GM04504 (cell line): ENCODE measurements around the gene ZBTB32.
"Not testable (repeated sequence)": the region's sequence is repeated elsewhere in the genome, so short reads cannot be mapped to it uniquely, and the experiment has no call there.

Experiments used
- DNase-seq: peaks from one replicate; pipeline ENCODE4 v3.0.0-alpha.2; 2012; ENCODE audit warnings: low read depth

The ZBTB32 gene

DNA sequence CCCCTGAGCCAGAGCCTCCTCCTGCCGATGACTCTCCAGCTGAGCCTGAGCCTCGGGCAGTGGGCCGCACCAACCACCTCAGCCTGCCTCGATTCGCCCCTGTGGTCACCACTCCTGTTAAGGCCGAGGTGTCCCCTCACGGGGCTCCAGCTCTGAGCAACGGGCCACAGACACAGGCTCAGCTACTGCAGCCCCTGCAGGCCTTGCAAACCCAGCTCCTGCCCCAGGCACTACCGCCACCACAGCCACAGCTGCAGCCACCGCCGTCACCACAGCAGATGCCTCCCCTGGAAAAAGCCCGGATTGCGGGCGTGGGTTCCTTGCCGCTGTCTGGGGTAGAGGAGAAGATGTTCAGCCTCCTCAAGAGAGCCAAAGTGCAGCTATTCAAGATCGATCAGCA lies 17.0 kb downstream of the ZBTB32 start:
- DNase-seq = no peak

DNA sequence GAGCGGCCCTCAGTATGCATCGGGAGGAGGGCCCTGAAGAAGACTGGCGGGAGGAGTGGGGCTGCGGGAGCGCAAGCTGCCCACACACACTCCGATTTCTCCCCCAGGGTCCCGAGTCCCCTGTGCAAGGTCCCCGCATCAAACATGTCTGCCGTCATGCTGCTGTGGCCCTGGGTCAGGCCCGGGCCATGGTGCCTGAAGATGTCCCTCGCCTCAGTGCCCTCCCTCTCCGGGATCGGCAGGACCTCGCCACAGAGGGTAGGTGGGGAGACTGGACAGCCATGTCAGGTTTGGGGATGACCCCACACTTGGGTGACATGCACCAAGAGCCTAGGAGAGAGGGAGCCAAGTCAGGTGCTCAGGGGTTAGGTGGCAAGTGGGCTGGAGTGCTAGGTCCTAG lies 18.1 kb downstream of the ZBTB32 start:
- DNase-seq = no peak

DNA sequence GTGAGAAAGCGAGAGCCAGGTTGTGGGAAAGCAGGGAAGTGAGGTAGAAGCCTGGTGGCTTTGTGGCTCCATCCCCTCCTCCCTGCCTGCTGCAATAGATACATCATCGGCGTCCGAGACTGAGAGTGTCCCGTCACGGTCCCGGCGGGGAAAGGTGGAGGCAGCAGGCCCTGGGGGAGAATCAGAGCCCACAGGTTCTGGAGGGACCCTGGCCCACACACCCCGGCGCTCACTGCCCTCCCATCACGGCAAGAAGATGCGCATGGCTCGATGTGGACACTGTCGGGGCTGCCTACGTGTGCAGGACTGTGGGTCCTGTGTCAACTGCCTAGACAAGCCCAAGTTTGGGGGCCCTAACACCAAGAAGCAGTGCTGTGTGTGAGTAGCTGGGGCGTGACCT lies 18.5 kb downstream of the ZBTB32 start:
- DNase-seq = no peak

DNA sequence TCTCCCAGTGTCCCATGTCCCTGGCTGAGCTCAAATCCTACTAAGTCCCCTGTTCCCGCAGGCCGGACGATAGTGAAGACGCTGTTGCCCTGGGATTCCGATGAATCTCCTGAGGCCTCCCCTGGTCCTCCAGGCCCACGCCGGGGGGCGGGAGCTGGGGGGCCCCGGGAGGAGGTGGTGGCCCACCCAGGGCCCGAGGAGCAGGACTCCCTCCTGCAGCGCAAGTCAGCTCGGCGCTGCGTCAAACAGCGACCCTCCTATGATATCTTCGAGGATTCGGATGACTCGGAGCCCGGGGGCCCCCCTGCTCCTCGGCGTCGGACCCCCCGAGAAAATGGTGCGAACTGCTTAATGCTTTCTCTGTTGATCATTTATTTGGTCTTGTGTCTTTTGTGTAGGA lies 19.3 kb downstream of the ZBTB32 start:
- DNase-seq = no peak

DNA sequence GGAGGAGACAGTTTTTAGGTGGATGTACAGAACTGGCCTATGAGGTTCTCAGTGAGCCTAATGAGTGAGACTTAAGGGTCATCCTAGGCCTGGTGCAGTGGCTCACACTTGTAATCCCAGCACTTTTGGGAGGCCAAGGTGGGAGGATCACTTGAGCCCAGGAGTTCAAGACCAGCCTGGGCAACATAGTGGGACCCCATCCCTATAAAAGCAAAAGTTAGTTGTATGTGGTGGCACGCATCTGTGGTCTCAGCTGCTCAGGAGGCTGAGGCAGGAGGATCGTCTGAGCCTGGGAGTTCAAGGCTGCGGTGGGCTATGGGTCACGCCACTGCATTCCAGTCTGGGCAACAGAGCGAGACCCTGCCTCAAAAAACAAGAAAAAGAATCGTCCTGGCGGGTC lies 19.8 kb downstream of the ZBTB32 start:
- not testable (repeated sequence) for DNase-seq

DNA sequence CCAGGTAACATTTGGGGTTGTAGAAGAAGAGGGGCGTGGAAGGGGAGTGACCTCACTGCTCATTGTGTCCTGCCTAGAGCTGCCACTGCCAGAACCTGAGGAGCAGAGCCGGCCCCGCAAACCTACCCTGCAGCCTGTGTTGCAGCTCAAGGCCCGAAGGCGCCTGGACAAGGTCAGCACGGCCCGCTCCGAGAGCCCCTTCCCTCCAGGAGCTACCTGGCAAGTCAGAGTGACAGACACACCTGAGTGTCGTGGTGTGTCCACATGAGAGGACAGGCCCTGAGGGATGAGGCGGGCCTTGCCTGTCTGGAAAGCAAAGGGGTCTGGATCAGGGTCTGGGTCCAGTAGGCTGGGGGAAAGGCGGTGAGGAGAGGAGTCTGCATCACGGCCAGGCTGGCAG lies 20.2 kb downstream of the ZBTB32 start:
- no peak for DNase-seq

DNA sequence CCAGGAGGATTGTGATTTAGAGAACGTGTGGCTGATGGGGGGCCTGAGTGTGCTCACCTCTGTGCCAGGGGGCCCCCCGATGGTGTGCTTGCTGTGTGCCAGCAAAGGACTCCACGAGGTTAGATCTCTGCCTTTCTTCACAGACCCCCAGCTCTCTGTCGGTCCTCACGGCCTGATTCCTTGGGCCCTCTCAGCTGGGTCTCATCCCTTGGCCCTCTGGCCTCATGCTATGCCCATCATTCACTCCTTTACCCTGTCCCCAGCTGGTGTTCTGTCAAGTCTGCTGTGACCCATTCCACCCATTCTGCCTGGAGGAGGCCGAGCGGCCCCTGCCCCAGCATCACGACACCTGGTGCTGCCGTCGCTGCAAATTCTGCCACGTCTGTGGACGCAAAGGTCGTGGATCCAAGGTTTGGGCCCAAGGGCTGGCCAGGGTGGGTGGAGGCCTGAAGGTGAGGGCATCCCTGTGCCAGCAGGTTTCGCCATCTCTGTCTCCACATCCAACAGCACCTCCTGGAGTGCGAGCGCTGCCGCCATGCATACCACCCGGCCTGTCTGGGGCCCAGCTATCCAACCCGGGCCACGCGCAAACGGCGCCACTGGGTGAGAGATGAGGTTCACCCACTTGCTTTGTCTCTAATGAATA lies 21.0 kb downstream of the ZBTB32 start:
- DNase-seq = no peak

DNA sequence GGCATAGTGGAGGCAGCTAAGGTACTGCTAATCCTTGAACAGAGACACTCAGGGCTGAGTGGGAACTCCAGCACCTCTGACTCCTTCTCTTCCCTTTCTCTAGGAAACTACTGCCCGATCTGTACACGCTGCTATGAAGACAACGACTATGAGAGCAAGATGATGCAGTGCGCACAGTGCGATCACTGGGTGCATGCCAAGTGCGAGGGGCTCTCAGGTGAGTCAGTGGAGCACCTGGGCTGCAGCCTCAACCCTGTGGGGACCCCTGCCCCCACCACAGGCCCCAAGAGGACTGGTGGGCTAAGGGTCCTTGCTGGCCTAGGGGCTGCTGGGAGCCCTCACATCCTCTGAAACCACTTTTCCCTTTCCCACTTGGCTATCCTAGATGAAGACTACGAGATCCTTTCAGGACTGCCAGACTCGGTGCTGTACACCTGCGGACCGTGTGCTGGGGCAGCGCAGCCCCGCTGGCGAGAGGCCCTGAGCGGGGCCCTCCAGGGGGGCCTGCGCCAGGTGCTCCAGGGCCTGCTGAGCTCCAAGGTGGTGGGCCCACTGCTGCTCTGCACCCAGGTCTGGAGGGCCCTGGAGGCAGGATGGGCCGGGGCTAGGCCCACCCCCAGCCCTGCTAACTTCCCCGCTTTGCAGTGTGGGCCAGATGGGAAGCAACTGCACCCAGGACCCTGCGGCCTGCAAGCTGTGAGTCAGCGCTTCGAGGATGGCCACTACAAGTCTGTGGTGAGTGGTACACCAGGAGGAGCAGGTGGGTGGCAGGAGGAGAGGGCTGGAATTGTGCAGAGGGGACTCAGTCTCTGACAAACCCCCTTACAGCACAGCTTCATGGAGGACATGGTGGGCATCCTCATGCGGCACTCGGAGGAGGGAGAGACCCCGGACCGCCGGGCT lies 22.9 kb downstream of the ZBTB32 start:
- DNase-seq = no peak

DNA sequence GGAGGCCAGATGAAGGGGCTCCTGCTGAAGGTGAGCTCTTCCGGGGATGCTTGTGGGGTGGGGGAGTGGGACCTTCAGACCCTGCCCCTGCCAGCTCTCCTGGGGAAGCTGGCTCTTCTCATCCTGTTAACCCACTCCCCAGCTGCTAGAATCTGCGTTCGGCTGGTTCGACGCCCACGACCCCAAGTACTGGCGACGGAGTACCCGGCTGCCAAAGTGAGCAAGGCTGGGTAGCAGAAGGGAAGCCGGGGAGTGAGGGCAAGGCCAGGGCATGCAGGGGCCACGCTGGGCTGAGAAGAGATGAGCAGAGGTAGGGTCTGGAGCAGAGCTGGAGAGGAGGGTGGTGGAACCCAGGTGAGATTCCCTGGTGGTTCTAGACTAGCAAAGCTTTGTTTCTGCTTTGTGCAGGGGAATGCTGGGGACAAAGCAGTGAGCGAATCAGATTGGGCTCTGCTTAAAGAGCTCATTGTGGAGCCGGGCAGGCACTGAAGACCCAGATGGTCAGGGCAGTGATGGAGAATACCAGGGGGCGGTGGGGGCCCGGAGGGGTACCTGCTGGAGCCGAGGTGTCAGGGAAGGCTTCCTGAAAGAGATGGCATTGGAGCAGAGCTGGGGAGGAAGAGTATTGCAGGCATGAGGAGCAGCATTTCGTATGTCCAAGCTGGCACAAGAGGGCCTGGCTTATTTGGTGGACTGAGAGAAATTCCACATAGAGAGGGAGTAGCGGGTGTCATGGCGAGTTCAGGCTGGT lies 23.8 kb downstream of the ZBTB32 start:
- no peak for DNase-seq

DNA sequence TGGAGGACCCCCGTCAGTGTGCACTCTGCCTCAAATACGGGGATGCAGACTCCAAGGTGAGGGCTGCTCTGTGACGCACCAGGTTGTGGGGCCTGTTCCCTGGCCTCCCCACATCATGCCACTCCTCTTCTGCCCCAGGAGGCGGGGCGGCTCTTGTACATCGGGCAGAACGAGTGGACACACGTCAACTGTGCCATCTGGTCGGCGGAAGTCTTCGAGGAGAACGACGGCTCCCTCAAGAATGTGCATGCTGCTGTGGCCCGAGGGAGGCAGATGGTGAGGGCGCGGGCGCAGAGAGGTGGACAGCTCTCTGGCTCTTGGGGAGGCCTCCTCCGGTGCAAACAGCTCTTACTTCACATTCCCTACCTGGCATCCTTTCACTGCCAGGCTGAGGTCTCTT lies 24.7 kb downstream of the ZBTB32 start:
- DNase-seq = no peak

DNA sequence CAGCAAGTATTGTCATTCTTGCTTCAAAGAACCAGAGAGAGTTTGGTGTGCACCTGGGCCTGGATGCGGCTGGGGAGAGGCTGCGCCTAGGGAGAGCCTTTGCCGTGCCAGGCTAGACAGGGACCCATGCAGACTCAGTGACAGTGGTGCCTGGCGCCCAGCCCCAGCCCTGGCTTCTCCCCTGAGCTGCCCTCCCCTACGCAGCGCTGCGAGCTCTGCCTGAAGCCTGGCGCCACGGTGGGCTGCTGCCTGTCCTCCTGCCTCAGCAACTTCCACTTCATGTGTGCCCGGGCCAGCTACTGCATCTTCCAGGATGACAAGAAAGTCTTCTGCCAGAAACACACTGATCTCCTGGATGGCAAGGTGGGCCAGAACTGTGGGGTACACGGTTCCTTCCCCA lies 25.4 kb downstream of the ZBTB32 start:
- DNase-seq = no peak

DNA sequence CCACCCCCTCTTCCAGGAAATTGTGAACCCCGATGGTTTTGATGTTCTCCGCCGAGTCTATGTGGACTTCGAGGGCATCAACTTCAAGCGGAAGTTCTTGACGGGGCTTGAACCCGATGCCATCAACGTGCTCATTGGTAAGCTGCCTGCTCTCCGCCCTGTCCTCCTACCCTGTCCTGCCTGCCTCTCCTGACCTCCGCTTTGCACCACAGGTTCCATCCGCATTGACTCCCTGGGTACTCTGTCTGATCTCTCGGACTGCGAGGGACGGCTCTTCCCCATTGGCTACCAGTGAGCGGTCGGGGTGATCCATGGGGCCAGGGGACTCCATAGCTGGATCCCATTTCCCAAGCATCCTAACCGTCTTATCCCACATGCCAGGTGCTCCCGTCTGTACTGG lies 26.0 kb downstream of the ZBTB32 start:
- no peak for DNase-seq

DNA sequence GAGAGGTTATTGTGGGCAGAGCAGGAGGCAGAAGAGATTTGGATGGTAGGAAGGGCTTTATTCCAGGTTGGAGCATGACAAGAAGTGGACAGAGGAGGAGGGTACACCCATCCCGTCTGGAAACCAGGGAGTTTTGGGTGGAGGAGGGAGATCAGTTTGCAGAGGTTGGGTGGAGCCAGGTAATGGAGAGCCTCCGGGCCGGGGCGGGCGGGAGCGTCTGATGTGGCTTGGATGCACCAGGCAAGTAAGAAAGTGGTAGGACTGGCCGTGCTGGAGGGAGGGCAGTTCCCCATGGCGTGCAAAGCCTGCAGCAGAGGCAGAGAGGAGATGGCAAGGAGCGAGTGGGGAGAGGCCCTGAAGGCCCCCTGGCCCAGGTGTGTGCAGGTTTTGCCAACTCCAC lies 27.0 kb downstream of the ZBTB32 start:
- no peak for DNase-seq

DNA sequence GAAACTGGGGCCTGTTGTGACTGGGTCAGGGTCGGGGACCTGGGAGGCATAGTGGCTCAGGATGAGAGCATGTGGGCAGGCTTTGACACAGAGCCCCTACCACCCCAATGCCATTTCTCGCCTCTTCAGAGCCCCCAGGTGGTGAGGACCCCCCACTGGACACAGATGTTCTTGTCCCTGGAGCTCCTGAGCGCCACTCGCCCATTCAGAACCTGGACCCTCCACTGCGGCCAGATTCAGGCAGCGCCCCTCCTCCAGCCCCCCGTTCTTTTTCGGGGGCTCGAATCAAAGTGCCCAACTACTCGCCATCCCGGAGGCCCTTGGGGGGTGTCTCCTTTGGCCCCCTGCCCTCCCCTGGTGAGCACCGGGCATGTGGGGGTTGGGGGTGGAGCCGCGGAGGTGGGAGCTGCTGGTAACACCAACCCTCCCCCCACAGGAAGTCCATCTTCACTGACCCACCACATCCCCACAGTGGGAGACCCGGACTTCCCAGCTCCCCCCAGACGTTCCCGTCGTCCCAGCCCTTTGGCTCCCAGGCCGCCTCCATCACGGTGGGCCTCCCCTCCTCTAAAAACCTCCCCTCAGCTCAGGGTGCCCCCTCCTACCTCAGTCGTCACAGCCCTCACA lies 27.5 kb downstream of the ZBTB32 start:
- no peak for DNase-seq

DNA sequence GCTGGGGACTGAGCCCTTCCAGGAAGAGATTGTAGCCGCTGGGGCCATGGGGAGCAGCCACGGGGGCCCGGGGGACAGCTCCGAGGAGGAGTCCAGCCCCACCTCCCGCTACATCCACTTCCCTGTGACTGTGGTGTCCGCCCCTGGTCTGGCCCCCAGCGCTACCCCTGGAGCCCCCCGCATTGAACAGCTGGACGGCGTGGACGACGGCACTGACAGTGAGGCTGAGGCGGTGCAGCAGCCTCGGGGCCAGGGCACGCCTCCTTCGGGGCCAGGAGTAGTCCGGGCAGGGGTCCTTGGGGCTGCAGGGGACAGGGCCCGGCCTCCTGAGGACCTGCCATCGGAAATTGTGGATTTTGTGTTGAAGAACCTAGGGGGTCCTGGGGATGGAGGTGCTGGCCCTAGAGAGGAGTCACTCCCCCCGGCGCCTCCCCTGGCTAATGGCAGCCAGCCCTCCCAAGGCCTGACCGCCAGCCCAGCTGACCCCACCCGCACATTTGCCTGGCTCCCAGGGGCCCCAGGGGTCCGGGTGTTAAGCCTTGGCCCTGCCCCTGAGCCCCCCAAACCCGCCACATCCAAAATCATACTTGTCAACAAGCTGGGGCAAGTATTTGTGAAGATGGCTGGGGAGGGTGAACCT lies 28.3 kb downstream of the ZBTB32 start:
- no peak for DNase-seq

DNA sequence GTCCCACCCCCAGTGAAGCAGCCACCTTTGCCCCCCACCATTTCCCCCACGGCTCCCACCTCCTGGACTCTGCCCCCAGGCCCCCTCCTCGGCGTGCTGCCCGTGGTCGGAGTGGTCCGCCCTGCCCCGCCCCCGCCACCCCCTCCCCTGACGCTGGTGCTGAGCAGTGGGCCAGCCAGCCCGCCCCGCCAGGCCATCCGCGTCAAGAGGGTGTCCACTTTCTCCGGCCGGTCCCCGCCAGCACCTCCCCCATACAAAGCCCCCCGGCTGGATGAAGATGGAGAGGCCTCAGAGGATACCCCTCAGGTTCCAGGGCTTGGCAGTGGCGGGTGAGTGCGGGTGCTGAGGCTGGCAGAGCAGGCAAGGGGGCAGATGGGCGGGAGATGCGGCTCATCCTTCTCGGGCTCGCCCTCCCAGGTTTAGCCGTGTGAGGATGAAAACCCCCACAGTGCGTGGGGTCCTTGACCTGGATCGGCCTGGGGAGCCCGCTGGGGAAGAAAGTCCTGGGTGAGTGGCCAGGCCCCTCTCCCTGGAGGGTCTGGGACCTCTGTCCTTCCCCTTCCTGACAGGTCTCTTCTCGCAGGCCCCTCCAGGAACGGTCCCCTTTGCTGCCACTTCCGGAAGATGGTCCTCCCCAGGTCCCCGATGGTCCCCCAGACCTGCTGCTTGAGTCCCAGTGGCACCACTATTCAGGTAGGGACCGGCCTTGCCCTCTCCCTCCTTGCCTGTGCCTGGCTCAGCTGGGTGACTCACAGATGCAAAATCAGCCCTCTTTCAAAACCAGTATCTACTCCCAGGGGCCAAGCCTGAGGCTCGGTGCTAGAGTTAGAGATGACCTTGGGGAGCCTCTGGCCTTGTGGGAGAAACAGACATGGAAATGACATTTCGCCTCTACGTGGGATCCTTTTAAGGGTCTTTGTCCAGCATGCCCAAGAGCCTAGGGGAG lies 29.1 kb downstream of the ZBTB32 start:
- DNase-seq = no peak

DNA sequence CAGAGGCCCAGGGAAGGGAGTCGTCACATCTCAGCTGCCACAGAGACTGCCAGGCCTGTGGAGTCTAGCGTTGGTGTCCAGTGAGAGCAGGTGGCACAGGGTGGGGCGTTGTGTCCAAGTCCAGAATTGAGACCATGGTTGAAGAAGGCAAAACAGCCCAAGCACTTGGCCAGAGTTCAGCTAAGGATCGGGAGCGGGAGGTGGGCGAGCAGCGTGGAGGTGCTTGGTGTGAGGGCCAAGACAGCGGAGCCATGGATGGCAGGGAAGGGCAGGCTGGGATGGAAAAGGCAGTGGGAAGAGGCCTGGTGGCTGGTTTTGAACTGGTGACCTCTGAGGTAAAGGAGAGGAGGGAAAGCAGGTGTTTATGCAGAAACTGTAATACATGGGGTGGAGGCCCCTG lies 29.9 kb downstream of the ZBTB32 start:
- DNase-seq = no peak

DNA sequence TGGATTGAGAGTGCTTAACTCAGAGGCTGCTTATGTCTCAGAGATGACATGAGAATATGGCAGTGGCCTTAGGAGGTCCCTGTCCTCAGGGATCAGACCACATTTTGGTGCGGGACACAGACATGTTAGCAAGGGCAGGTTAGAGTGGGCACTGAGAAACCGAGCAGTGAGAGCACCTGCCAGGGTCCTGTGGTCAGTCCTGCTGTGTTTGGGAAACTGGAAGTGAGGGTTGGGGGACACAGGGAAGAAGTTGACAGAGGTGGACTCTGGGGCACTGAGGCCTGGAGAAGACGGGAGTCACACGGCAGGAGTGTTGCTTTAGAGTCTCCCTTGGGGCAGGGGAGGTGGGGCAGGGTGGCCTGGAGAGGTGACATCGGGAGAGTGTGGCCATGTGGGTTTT lies 30.5 kb downstream of the ZBTB32 start:
- no peak for DNase-seq

DNA sequence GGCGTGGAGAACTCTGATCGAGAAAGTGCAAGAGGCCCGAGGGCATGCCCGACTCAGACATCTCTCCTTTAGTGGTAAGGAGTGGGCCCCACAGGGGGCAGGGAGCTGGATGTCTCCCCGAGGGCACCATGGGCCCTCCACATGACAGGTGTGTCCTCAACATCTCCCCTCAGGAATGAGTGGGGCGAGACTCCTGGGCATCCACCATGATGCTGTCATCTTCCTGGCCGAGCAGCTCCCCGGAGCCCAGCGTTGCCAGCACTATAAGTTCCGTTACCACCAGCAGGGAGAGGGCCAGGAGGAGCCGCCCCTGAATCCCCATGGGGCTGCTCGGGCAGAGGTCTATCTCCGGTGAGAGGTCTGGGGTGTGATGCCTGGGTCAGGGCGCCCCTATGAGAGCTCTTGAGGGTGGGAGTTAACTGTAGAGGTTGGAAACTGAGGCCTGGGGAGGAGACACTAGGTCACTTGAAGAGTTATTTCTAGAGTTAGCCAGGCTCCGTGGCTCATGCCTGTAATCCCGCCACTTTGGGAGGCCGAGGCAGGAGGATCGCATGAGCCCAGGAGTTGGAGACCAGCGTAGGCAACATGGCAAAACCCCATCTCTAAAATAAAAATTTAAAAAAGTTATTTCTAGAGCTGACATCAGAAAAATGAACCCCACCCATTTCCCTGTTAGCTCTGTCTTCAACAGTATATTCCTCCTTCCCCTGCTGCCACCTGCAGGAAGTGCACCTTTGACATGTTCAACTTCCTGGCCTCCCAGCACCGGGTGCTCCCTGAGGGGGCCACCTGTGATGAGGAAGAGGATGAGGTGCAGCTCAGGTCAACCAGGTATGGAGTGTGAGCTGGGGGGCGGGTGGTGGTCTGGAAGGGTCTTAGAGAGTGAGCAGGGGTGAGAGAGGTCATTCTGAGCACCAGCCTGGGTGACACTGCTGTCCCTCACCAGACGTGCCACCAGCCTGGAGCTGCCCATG lies 32.8 kb downstream of the ZBTB32 start:
- no peak for DNase-seq
